Endothelial cell (in vitro differentiated cells): Measurements from ENCODE around the gene CHD1. TPM values are rescaled to one million over a fixed set of nuclear protein-coding genes. Genes with fewer than 3 reads are reported as not detected.

ENCODE experiments used
- DNase-seq: peaks from one replicate; pipeline ENCODE4 v3.0.0; 2021; ENCODE audit warnings: low spot score
- H3K27ac Mint-ChIP-seq: one replicate; pipeline ENCODE4 v1.8.0; 2021; ENCODE audit warnings: mixed read lengths, inconsistent platforms; ENCODE audit not compliant: unreplicated experiment
- H3K27me3 Mint-ChIP-seq: one replicate; pipeline ENCODE4 v1.8.0; 2021; ENCODE audit warnings: mild to moderate bottlenecking, moderate library complexity, mixed read lengths, inconsistent platforms; ENCODE audit not compliant: unreplicated experiment
- H3K36me3 Mint-ChIP-seq: one replicate; pipeline ENCODE4 v1.8.0; 2021; ENCODE audit warnings: mild to moderate bottlenecking, low read depth, mixed read lengths, inconsistent platforms; ENCODE audit not compliant: unreplicated experiment
- H3K4me1 Mint-ChIP-seq: one replicate; pipeline ENCODE4 v1.8.0; 2021; ENCODE audit warnings: mild to moderate bottlenecking, mixed read lengths, inconsistent platforms; ENCODE audit not compliant: unreplicated experiment
- H3K4me3 Mint-ChIP-seq: one replicate; pipeline ENCODE4 v1.8.0; 2021; ENCODE audit warnings: mild to moderate bottlenecking, mixed read lengths, inconsistent platforms; ENCODE audit not compliant: unreplicated experiment
- H3K9me3 Mint-ChIP-seq: one replicate; pipeline ENCODE4 v1.8.0; 2021; ENCODE audit warnings: mixed read lengths, inconsistent platforms; ENCODE audit not compliant: unreplicated experiment
- CTCF ChIP-seq: fragments of 200-600 bp; sonication (generic); IDR thresholded peaks from one replicate; pipeline ENCODE4 v1.5.0; 2021; ENCODE audit warnings: antibody characterized with exemption; ENCODE audit not compliant: unreplicated experiment
- total RNA-seq: library from RNA; stranded (reverse); fragmentation: NEBNext Ultra II Directional; extraction: Animal tissue kit (Norgen Biotek cat#: 25700); gene quantifications from one replicate; pipeline ENCODE4 v1.2.1, GENCODE V29; 2021; ENCODE audit not compliant: unreplicated experiment

Gene CHD1
- total RNA-seq, 1 donor from 2014 or later = 50.5 TPM

GRCh38 chr5:98935206-98935605, 6.4 kb upstream of the CHD1 start:
- Mint-ChIP-seq H3K4me3 (no peak overlapping the region), H3K27me3 (peaks cover under 1% of the 10 kb centered on the region), H3K36me3 (no peaks in the 10 kb centered on the region), H3K4me1 (peaks cover 2% of the 10 kb centered on the region), H3K27ac (no peak overlapping the region), H3K9me3 (no peaks in the 10 kb centered on the region)
- no peak for DNase-seq
- no peak for TF ChIP-seq CTCF

- DNase-seq = no peak
- H3K4me1 Mint-ChIP-seq = peaks cover 8% of the 10 kb centered on the region
- no peak for TF ChIP-seq CTCF
- H3K36me3 Mint-ChIP-seq = no peaks in the 10 kb centered on the region
- H3K27me3 Mint-ChIP-seq = peaks cover 6% of the 10 kb centered on the region
- H3K4me3 Mint-ChIP-seq = no peak overlapping the region
- H3K9me3 Mint-ChIP-seq = no peaks in the 10 kb centered on the region
- no peak overlapping the region for H3K27ac Mint-ChIP-seq
Measured at GRCh38 chr5:98934546-98934945, 5.7 kb upstream of the CHD1 start.

- TF ChIP-seq CTCF = no peak
- Mint-ChIP-seq H3K9me3 (no peaks in the 10 kb centered on the region), H3K27me3 (peaks cover 10% of the 10 kb centered on the region), H3K36me3 (no peaks in the 10 kb centered on the region), H3K4me1 (peaks cover 11% of the 10 kb centered on the region), H3K27ac (no peak overlapping the region), H3K4me3 (no peak overlapping the region)
- no peak for DNase-seq
Measured at GRCh38 chr5:98933445-98934072, 4.8 kb upstream of the CHD1 start.

GRCh38 chr5:98930972-98931762, 2.4 kb upstream of the CHD1 start:
- TF ChIP-seq CTCF = no peak
- H3K9me3 Mint-ChIP-seq = no peaks in the 10 kb centered on the region
- H3K4me1 Mint-ChIP-seq = peaks cover 18% of the 10 kb centered on the region
- no peak for DNase-seq
- H3K27ac Mint-ChIP-seq = no peak overlapping the region
- peaks cover 4% of the 10 kb centered on the region for H3K36me3 Mint-ChIP-seq
- H3K4me3 Mint-ChIP-seq = peak overlapping the region; percentile 95
- peaks cover 14% of the 10 kb centered on the region for H3K27me3 Mint-ChIP-seq

GRCh38 chr5:98929710-98930298, 997 bp upstream of the CHD1 start:
- no peak for TF ChIP-seq CTCF
- peaks cover 14% of the 10 kb centered on the region for H3K27me3 Mint-ChIP-seq
- no peaks in the 10 kb centered on the region for H3K9me3 Mint-ChIP-seq
- peaks cover 18% of the 10 kb centered on the region for H3K4me1 Mint-ChIP-seq
- DNase-seq = no peak
- peak overlapping the region; percentile 93 for H3K27ac Mint-ChIP-seq
- H3K36me3 Mint-ChIP-seq = peaks cover 4% of the 10 kb centered on the region
- peak overlapping the region; percentile 95 for H3K4me3 Mint-ChIP-seq
